PC-3 (cell line): ENCODE measurements around the gene EPN2. TPM values are rescaled to one million over a fixed set of nuclear protein-coding genes. Genes with fewer than 3 reads are reported as not detected.

Experiments used
- ATAC-seq: fragments of 200-7000 bp; cut with Tn5 transposase; 2 replicates; pipeline ENCODE4 v1.9.1; 2020; ENCODE audit warnings: mild to moderate bottlenecking, moderate library complexity
- BruUV-seq: library from RNA; stranded (reverse); fragments of 400-500 nt; replicated peaks from 2 replicates; lab custom pipeline; 2021; lab: Mats Ljungman, UMichigan
- CTCF ChIA-PET: fragments of 300-600 bp; sonication (Branson Sonifier 250); formaldehyde crosslinking; loops from one replicate; lab custom pipeline; 2022; ENCODE audit warnings: antibody characterized with exemption; lab: Charles Lee
- POLR2A ChIA-PET: fragments of 300-600 bp; sonication (Branson Sonifier 250); formaldehyde crosslinking; loops from one replicate; lab custom pipeline; 2022; ENCODE audit warnings: antibody characterized with exemption; ENCODE audit not compliant: unreplicated experiment; lab: Charles Lee
- DNase-seq: peaks from one replicate; pipeline ENCODE4 v3.0.0-alpha.2; 2015
- H2AFZ ChIP-seq: fragments of 300-600 bp; sonication (generic); 2 replicates; pipeline ENCODE4 v1.6.0; 2016; ENCODE audit warnings: antibody characterized with exemption, low read length
- H3F3A ChIP-seq: fragments of 300-600 bp; sonication (generic); one replicate; pipeline ENCODE4 v1.6.0; 2017; ENCODE audit warnings: antibody characterized with exemption, low read length, control low read depth, mild to moderate bottlenecking; ENCODE audit not compliant: unreplicated experiment
- H3K27ac ChIP-seq: fragments of 300-600 bp; sonication (generic); 2 replicates; pipeline ENCODE4 v1.5.1; 2016; ENCODE audit warnings: mild to moderate bottlenecking, low read length
- H3K27me3 ChIP-seq: fragments of 300-600 bp; sonication (generic); 2 replicates; pipeline ENCODE4 v1.6.1; 2016; ENCODE audit warnings: low read length, mixed read lengths
- H3K36me3 ChIP-seq: fragments of 300-600 bp; sonication (generic); 2 replicates; pipeline ENCODE4 v1.6.1; 2016; ENCODE audit warnings: low read depth, mixed run types, low read length, mixed read lengths
- H3K4me1 ChIP-seq: fragments of 300-600 bp; sonication (generic); 2 replicates; pipeline ENCODE4 v1.5.1; 2016; ENCODE audit warnings: low read length; ENCODE audit not compliant: insufficient read depth
- H3K4me2 ChIP-seq: fragments of 300-600 bp; sonication (generic); 2 replicates; pipeline ENCODE4 v1.6.0; 2016; ENCODE audit warnings: low read length
- H3K4me3 ChIP-seq: fragments of 300-600 bp; sonication (generic); 2 replicates; pipeline ENCODE4 v1.5.1; 2016; ENCODE audit warnings: mild to moderate bottlenecking, low read length, mixed read lengths
- H3K79me2 ChIP-seq: fragments of 300-600 bp; sonication (generic); 2 replicates; pipeline ENCODE4 v1.6.1; 2017; ENCODE audit warnings: low read length, mixed read lengths
- H3K9ac ChIP-seq: fragments of 300-600 bp; sonication (generic); 2 replicates; pipeline ENCODE4 v1.6.0; 2016; ENCODE audit warnings: mild to moderate bottlenecking, low read length
- H3K9me2 ChIP-seq: fragments of 300-600 bp; sonication (generic); replicated peaks from 2 replicates; pipeline ENCODE4 v1.6.1; 2016; ENCODE audit warnings: mixed run types, low read length, mixed read lengths
- H3K9me3 ChIP-seq: fragments of 300-600 bp; sonication (generic); 2 replicates; pipeline ENCODE4 v1.6.1; 2016; ENCODE audit warnings: low read length, mixed read lengths
- H4K20me1 ChIP-seq: fragments of 300-600 bp; sonication (generic); 2 replicates; pipeline ENCODE4 v1.6.1; 2016; ENCODE audit warnings: low read length, mixed read lengths
- CTCF ChIP-seq: fragments of 300-600 bp; sonication (generic); conservative IDR thresholded peaks from 2 replicates; pipeline ENCODE4 v1.5.1; 2017; ENCODE audit warnings: antibody characterized with exemption, low read depth, mild to moderate bottlenecking, low read length
- EZH2 ChIP-seq: fragments of 300-600 bp; sonication (generic); IDR thresholded peaks from one replicate; pipeline ENCODE4 v1.6.1; 2017; ENCODE audit warnings: antibody characterized with exemption, mild to moderate bottlenecking, low read length; ENCODE audit not compliant: unreplicated experiment
- EZH2phosphoT487 ChIP-seq: fragments of 300-600 bp; sonication (generic); IDR thresholded peaks from 2 replicates; pipeline ENCODE4 v1.6.1; 2018; ENCODE audit warnings: mild to moderate bottlenecking, antibody characterized with exemption, low read length, borderline replicate concordance
- intact Hi-C: fragments of 100-400 bp; cut with micrococcal nuclease; formaldehyde crosslinking; loops from 2 replicates; pipeline ENCODE4 v1.9.0; 2023
- total RNA-seq: library from RNA; depleted of rRNA; stranded (reverse); fragments of >200 nt; gene quantifications from 2 replicates; pipeline ENCODE4 v1.2.3, GENCODE V29; 2014

EPN2 gene
- total RNA-seq, 1 experiment from 2014 or later: 46.4 TPM

- DNase-seq (no peak), ATAC-seq (no peak)
- ChIA-PET CTCF (no interaction called here), POLR2A (no interaction called here)
- Histone ChIP-seq H3K36me3 (no peaks in the 10 kb centered on the region), H3K4me3 (no peak overlapping the region), H3K4me2 (no peak overlapping the region), H3K79me2 (peaks cover 79% of the 10 kb centered on the region), H3K27me3 (no peaks in the 10 kb centered on the region), H3K9me2 (no peaks in the 10 kb centered on the region), H3K9ac (no peak overlapping the region), H2AFZ (no peak overlapping the region), H3K27ac (no peak overlapping the region), H3K9me3 (no peaks in the 10 kb centered on the region), H3F3A (no peaks in the 10 kb centered on the region), H3K4me1 (peaks cover 28% of the 10 kb centered on the region; the same call in 1 of the 2 replicates), H4K20me1 (peaks cover 34% of the 10 kb centered on the region; the same call in 1 of the 2 replicates)
- TF ChIP-seq CTCF: no peak
- TF ChIP-seq EZH2: no peak
- no peak for TF ChIP-seq EZH2phosphoT487
- intact Hi-C loops: no loop called here
- no TSS peak for BruUV-seq
These were observed 28.6 kb downstream of the EPN2 start for GRCh38 chr17:19265755-19266154.

- Histone ChIP-seq H3K9ac (no peak overlapping the region), H3K79me2 (peaks cover 75% of the 10 kb centered on the region), H3K36me3 (no peaks in the 10 kb centered on the region), H4K20me1 (peaks cover 25% of the 10 kb centered on the region; the same call in 1 of the 2 replicates), H3K27ac (no peak overlapping the region), H3K27me3 (no peaks in the 10 kb centered on the region), H3K4me2 (no peak overlapping the region), H3F3A (no peaks in the 10 kb centered on the region), H3K9me2 (no peaks in the 10 kb centered on the region), H3K4me3 (no peak overlapping the region), H2AFZ (no peak overlapping the region), H3K9me3 (no peaks in the 10 kb centered on the region), H3K4me1 (peaks cover 12% of the 10 kb centered on the region; the same call in 1 of the 2 replicates)
- TF ChIP-seq EZH2: no peak
- no peak for TF ChIP-seq EZH2phosphoT487
- no peak for TF ChIP-seq CTCF
- BruUV-seq: no TSS peak
- ChIA-PET POLR2A (no interaction called here), CTCF (no interaction called here)
- ATAC-seq (peak; percentile 48), DNase-seq (no peak)
- intact Hi-C loops: no loop called here
These were observed 31.4 kb downstream of the EPN2 start for GRCh38 chr17:19268611-19269010.

- DNase-seq (no peak), ATAC-seq (peak; percentile 80)
- no peaks in the 10 kb centered on the region for H3K27me3 ChIP-seq
- H4K20me1 ChIP-seq: peaks cover 23% of the 10 kb centered on the region; the same call in 1 of the 2 replicates
- H3K27ac ChIP-seq: no peak overlapping the region
- ChIA-PET CTCF (no interaction called here), POLR2A (no interaction called here)
- peaks cover 74% of the 10 kb centered on the region for H3K79me2 ChIP-seq
- no peak overlapping the region for H3K4me2 ChIP-seq
- no peaks in the 10 kb centered on the region for H3F3A ChIP-seq
- H3K9me2 ChIP-seq: no peaks in the 10 kb centered on the region
- H3K36me3 ChIP-seq: no peaks in the 10 kb centered on the region; the same call in 1 of the 2 replicates
- 0 out of 2 replicates have a peak, but pooled peaks cover 10% of the 10 kb centered on the region for H3K4me1 ChIP-seq
- no peak for TF ChIP-seq CTCF
- no peak for TF ChIP-seq EZH2phosphoT487
- no peak for TF ChIP-seq EZH2
- intact Hi-C loops: no loop called here
- H3K9ac ChIP-seq: no peak overlapping the region
- no peak overlapping the region for H2AFZ ChIP-seq
- no peaks in the 10 kb centered on the region for H3K9me3 ChIP-seq
- BruUV-seq: no TSS peak
- no peak overlapping the region for H3K4me3 ChIP-seq
These were observed 31.9 kb downstream of the EPN2 start for GRCh38 chr17:19269106-19269505.
